ENCODE results near the gene TNNT2. TPM values are rescaled to one million over a fixed set of nuclear protein-coding genes. Genes with fewer than 3 reads are reported as not detected.
A peak's percentile ranks its signal among the peaks of the same experiment; 100 is the strongest.

Gene TNNT2
- total and polyA plus RNA-seq, 2 of the 13 experiments (the other 11 are each of a cell fraction or from before 2014, with no cell fraction given), result 0.20 to 0.63 TPM

DNA sequence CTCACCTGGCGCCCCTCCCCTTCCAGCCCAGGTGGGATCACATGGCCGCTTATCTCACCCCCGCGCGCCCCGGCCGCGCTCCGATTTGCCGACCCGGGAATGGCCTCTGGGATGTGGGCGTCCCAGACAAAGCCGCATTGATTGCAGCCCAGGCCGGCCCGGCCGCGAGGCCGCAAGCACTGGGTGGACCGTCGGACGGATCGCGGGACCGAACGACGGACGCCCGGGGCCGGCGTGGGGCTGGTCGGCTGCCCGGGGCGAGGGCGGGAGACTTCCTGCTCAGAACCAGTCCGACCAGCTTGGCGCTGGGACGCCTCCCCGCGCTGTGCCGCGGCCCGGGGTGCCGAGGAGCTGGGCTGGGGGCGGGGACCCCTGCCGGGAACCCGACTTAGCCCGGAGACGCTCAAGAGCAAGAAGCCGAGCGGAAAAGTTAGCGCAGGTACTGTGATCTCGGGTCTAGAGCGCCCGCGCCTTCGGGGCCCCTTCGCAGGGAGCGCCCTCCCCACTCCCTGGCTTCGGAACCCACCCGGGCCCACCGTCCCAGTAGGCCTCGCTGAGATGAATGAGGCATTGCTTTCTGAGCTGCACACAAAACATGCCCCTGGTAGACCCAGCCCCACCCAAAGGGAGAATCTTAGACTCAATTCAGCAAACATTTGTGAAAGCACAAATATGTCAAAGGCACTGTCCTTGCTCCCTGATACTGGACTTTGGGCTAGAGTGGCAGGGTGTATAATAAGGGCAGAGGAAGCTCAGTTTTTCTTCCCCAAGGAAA, 22.1 kb upstream of the TNNT2 start (continued):
- TF ChIP-seq UBTF (CRISPR knock-in tag; IDR thresholded peaks at IDR 0.05) (peak; percentile 95), POLR2G (IDR thresholded peaks at IDR 0.05; ENCODE audit: low read depth, low read length) (peak; percentile 90), ZNF205 (CRISPR knock-in tag; IDR thresholded peaks at IDR 0.05) (peak; percentile 29; the same call in 1 of the 2 replicates), POGZ (CRISPR knock-in tag; IDR thresholded peaks at IDR 0.05) (no peak), MED8 (CRISPR knock-in tag; IDR thresholded peaks at IDR 0.05; ENCODE audit: insufficient replicate concordance) (peak; percentile 55), ATF2 (CRISPR knock-in tag; IDR thresholded peaks at IDR 0.05) (0 out of 2 replicates have a peak, but pooled peaks have one; percentile 27), NFIB (CRISPR knock-in tag; IDR thresholded peaks at IDR 0.05; ENCODE audit: borderline replicate concordance) (0 out of 2 replicates have a peak, but pooled peaks have one; percentile 70), RBFOX2 (IDR thresholded peaks at IDR 0.05; ENCODE audit: low read depth, low read length) (peak; percentile 91), HDAC1 (CRISPR knock-in tag; IDR thresholded peaks at IDR 0.05) (peak; percentile 72; the same call in 1 of the 2 replicates), TOPORS (CRISPR knock-in tag; IDR thresholded peaks at IDR 0.05) (peak; percentile 19; the same call in 1 of the 2 replicates), NAIF1 (CRISPR knock-in tag; IDR thresholded peaks at IDR 0.05; ENCODE audit: borderline replicate concordance) (peak; percentile 79; the same call in 1 of the 2 replicates), GATAD1 (CRISPR knock-in tag; IDR thresholded peaks at IDR 0.05) (0 out of 2 replicates have a peak, but pooled peaks have one; percentile 13), ZBTB10 (CRISPR knock-in tag; IDR thresholded peaks at IDR 0.05; ENCODE audit: borderline replicate concordance) (peak; percentile 9; the same call in 1 of the 2 replicates), TSC22D2 (CRISPR knock-in tag; IDR thresholded peaks at IDR 0.05; ENCODE audit: borderline replicate concordance) (no peak; the same call in 1 of the 2 replicates), ZNF710 (CRISPR knock-in tag; IDR thresholded peaks at IDR 0.05; ENCODE audit: borderline replicate concordance) (no peak), ZSCAN21 (CRISPR knock-in tag; IDR thresholded peaks at IDR 0.05; ENCODE audit: borderline replicate concordance) (peak; percentile 67; the same call in 1 of the 2 replicates), ZNF615 (CRISPR knock-in tag; IDR thresholded peaks at IDR 0.05; ENCODE audit: borderline replicate concordance) (peak; percentile 79; the same call in 1 of the 2 replicates), YY1 (IDR thresholded peaks at IDR 0.05; ENCODE audit: insufficient read depth, insufficient replicate concordance, low read depth, low read length) (peak; percentile 70), ZNF263 (CRISPR knock-in tag; IDR thresholded peaks at IDR 0.05) (0 out of 2 replicates have a peak, but pooled peaks have one; percentile 13)
